GM23248 (cell line): Measurements from ENCODE around the gene HOXC6. TPM values are rescaled to one million over a fixed set of nuclear protein-coding genes. Genes with fewer than 3 reads are reported as not detected.

Experiments used
- DNase-seq: peaks from one replicate; pipeline ENCODE4 v3.0.0-alpha.2; 2015
- H2AFZ ChIP-seq: fragments of 200-600 bp; sonication (generic); 2 replicates; pipeline ENCODE4 v1.6.1; 2016; ENCODE audit warnings: antibody characterized with exemption
- H3F3A ChIP-seq: fragments of 200-600 bp; sonication (generic); 2 replicates; pipeline ENCODE4 v1.6.1; 2016; ENCODE audit warnings: mild to moderate bottlenecking, antibody characterized with exemption, mixed run types; ENCODE audit not compliant: insufficient read depth
- H3K27ac ChIP-seq: fragments of 200-600 bp; sonication (generic); 2 replicates; pipeline ENCODE4 v1.5.1; 2016; ENCODE audit warnings: mild to moderate bottlenecking
- H3K27me3 ChIP-seq: fragments of 200-600 bp; sonication (generic); replicated peaks from 2 replicates; pipeline ENCODE4 v1.6.1; 2016; ENCODE audit warnings: mild to moderate bottlenecking; ENCODE audit not compliant: insufficient read depth
- H3K36me3 ChIP-seq: fragments of 200-600 bp; sonication (generic); 2 replicates; pipeline ENCODE4 v1.6.1; 2016; ENCODE audit warnings: low read depth, mild to moderate bottlenecking
- H3K4me1 ChIP-seq: fragments of 200-600 bp; sonication (generic); 2 replicates; pipeline ENCODE4 v1.6.1; 2016; ENCODE audit warnings: mild to moderate bottlenecking; ENCODE audit not compliant: insufficient read depth
- H3K4me2 ChIP-seq: fragments of 200-600 bp; sonication (generic); one replicate; pipeline ENCODE4 v1.6.1; 2016; ENCODE audit warnings: mild to moderate bottlenecking; ENCODE audit not compliant: unreplicated experiment
- H3K4me3 ChIP-seq: fragments of 200-600 bp; sonication (generic); 2 replicates; pipeline ENCODE4 v1.5.1; 2016; ENCODE audit warnings: mild to moderate bottlenecking
- H3K79me2 ChIP-seq: fragments of 200-600 bp; sonication (generic); 2 replicates; pipeline ENCODE4 v1.6.1; 2016; ENCODE audit warnings: mild to moderate bottlenecking; ENCODE audit not compliant: insufficient read depth
- H3K9ac ChIP-seq: fragments of 200-600 bp; sonication (generic); 2 replicates; pipeline ENCODE4 v1.6.1; 2016; ENCODE audit warnings: mild to moderate bottlenecking
- H3K9me2 ChIP-seq: fragments of 200-600 bp; sonication (generic); 2 replicates; pipeline ENCODE4 v1.6.1; 2016; ENCODE audit warnings: mixed run types, mild to moderate bottlenecking, moderate library complexity; ENCODE audit not compliant: insufficient read depth
- H3K9me3 ChIP-seq: fragments of 200-600 bp; sonication (generic); one replicate; pipeline ENCODE4 v1.6.1; 2017; ENCODE audit warnings: low read depth
- H4K20me1 ChIP-seq: fragments of 200-600 bp; sonication (generic); 2 replicates; pipeline ENCODE4 v1.6.0; 2016; ENCODE audit not compliant: insufficient read depth
- EZH2 ChIP-seq: fragments of 200-600 bp; sonication (generic); IDR thresholded peaks from 2 replicates; pipeline ENCODE4 v1.6.1; 2018; ENCODE audit warnings: antibody characterized with exemption, mild to moderate bottlenecking; ENCODE audit not compliant: insufficient read depth, poor library complexity, severe bottlenecking
- EZH2phosphoT487 ChIP-seq: fragments of 200-600 bp; sonication (generic); IDR thresholded peaks from 2 replicates; pipeline ENCODE4 v1.6.1; 2018; ENCODE audit warnings: antibody characterized with exemption, moderate library complexity, mild to moderate bottlenecking, low read depth; ENCODE audit not compliant: insufficient read depth
- WGBS, 2 experiments: methylation state at CpG; one replicate each; pipeline ENCODE4 v1.1.6; 2015 to 2017; ENCODE audit warnings: low lambda C conversion rate in 2 of 2, low coverage in 1 of 2; ENCODE audit errors: missing lambda C conversion rate in 2 of 2; 5-methylcytosine and 5-hydroxymethylcytosine counted together
- in situ Hi-C: fragments of 300-500 bp; cut with MboI; formaldehyde crosslinking; loops from 2 replicates; pipeline ENCODE4 v1.15.0; 2020
- polyA plus RNA-seq: library from polyadenylated mRNA; unstranded; fragments of >200 nt; fragmentation: Nextera tagmentation; extraction: Ambion mirVana; gene quantifications from 2 replicates; pipeline ENCODE4 v1.2.1, GENCODE V29; 2016
- total RNA-seq: library from RNA; depleted of rRNA; stranded (reverse); fragments of >200 nt; shearing (Covaris generic); gene quantifications from 2 replicates; pipeline ENCODE4 v1.2.3, GENCODE V29; 2014

The HOXC6 gene
- total and polyA plus RNA-seq, 2 experiments from 2014 or later = 3.6 to 20.5 TPM

- Histone ChIP-seq H3K36me3 (no peaks in the 10 kb centered on the region), H3K9me3 (no peaks in the 10 kb centered on the region), H3K79me2 (peaks cover 9% of the 10 kb centered on the region; the same call in 1 of the 2 replicates), H3K9me2 (no peaks in the 10 kb centered on the region), H3K4me3 (no peak overlapping the region; the same call in 1 of the 2 replicates), H2AFZ (no peak overlapping the region), H3K4me2 (peak overlapping the region; percentile 98), H3F3A (no peaks in the 10 kb centered on the region), H3K9ac (peak overlapping the region; percentile 98; the same call in 1 of the 2 replicates), H4K20me1 (no peaks in the 10 kb centered on the region), H3K27me3 (no peaks in the 10 kb centered on the region), H3K27ac (no peak overlapping the region), H3K4me1 (peaks cover 3% of the 10 kb centered on the region; the same call in 1 of the 2 replicates)
- WGBS, 2 experiments = 90 to 91% methylated on average over 8 of the region's 8 CpGs
- no peak for DNase-seq
- in situ Hi-C loops = no loop called here
- TF ChIP-seq EZH2phosphoT487 = no peak
- TF ChIP-seq EZH2 = no peak
These were observed 26.7 kb upstream of the HOXC6 start for GRCh38 chr12:54001283-54002187.

GRCh38 chr12:54002278-54002914 lies 25.8 kb upstream of the HOXC6 start:
- Histone ChIP-seq H3F3A (peaks cover 2% of the 10 kb centered on the region; the same call in 1 of the 2 replicates), H3K79me2 (peaks cover 12% of the 10 kb centered on the region; the same call in 1 of the 2 replicates), H2AFZ (no peak overlapping the region), H4K20me1 (no peaks in the 10 kb centered on the region), H3K4me2 (no peak overlapping the region), H3K4me1 (peaks cover 3% of the 10 kb centered on the region; the same call in 1 of the 2 replicates), H3K9ac (no peak overlapping the region), H3K9me3 (no peaks in the 10 kb centered on the region), H3K27ac (no peak overlapping the region), H3K9me2 (no peaks in the 10 kb centered on the region), H3K4me3 (no peak overlapping the region), H3K36me3 (no peaks in the 10 kb centered on the region), H3K27me3 (no peaks in the 10 kb centered on the region)
- WGBS, 2 experiments = 90% methylated on average over 19 of the region's 19 CpGs
- in situ Hi-C loops = no loop called here
- TF ChIP-seq EZH2phosphoT487 (no peak), EZH2 (no peak)
- no peak for DNase-seq

- DNase-seq = no peak
- TF ChIP-seq EZH2phosphoT487 (no peak), EZH2 (no peak)
- Histone ChIP-seq H3K27ac (no peak overlapping the region), H3K4me1 (peaks cover 4% of the 10 kb centered on the region; the same call in 1 of the 2 replicates), H3K27me3 (no peaks in the 10 kb centered on the region), H4K20me1 (no peaks in the 10 kb centered on the region), H3K79me2 (peaks cover 17% of the 10 kb centered on the region), H3F3A (peaks cover 7% of the 10 kb centered on the region; the same call in 1 of the 2 replicates), H3K36me3 (no peaks in the 10 kb centered on the region), H3K4me2 (no peak overlapping the region), H2AFZ (no peak overlapping the region), H3K9me2 (no peaks in the 10 kb centered on the region), H3K4me3 (no peak overlapping the region), H3K9ac (no peak overlapping the region), H3K9me3 (no peaks in the 10 kb centered on the region)
- in situ Hi-C loops = no loop called here
- 98% methylated on average over 19 of the region's 19 CpGs for WGBS, 2 experiments
These were observed 25.3 kb upstream of the HOXC6 start for GRCh38 chr12:54002915-54003389.

GRCh38 chr12:54003625-54004024 lies 24.6 kb upstream of the HOXC6 start:
- TF ChIP-seq EZH2 (no peak), EZH2phosphoT487 (no peak)
- no peaks in the 10 kb centered on the region for H3K27me3 ChIP-seq
- no peak overlapping the region for H3K4me2 ChIP-seq

More at GRCh38 chr12:54003625-54004024, 24.6 kb upstream of the HOXC6 start:
- H4K20me1 ChIP-seq = no peaks in the 10 kb centered on the region
- H3K4me1 ChIP-seq = peaks cover 10% of the 10 kb centered on the region
- H2AFZ ChIP-seq = no peak overlapping the region
- H3F3A ChIP-seq = peaks cover 13% of the 10 kb centered on the region; the same call in 1 of the 2 replicates
- no peak for DNase-seq
- H3K9me2 ChIP-seq = no peaks in the 10 kb centered on the region
- H3K4me3 ChIP-seq = no peak overlapping the region
- H3K36me3 ChIP-seq = no peaks in the 10 kb centered on the region
- 84 to 89% methylated on average over 3 of the region's 3 CpGs for WGBS, 2 experiments
- no peaks in the 10 kb centered on the region for H3K9me3 ChIP-seq
- no peak overlapping the region for H3K9ac ChIP-seq
- no peak overlapping the region for H3K27ac ChIP-seq
- in situ Hi-C loops = no loop called here
- peaks cover 22% of the 10 kb centered on the region for H3K79me2 ChIP-seq
